Thyroid gland (tissue), 4 donors: Measurements from ENCODE around the gene GLRA2. TPM values are rescaled to one million over a fixed set of nuclear protein-coding genes. Genes with fewer than 3 reads are reported as not detected.

ENCODE experiments used
- DNase-seq, 2 donors: peaks; one replicate each; pipeline ENCODE4 v3.0.0-alpha.2; 2019
- H3K27ac ChIP-seq, 3 donors: fragments of 200-600 bp; sonication (generic); 1 replicate in 2 of 3; 2 replicates in 1 of 3; pipeline ENCODE4 v1.5.1; 2016 to 2019; ENCODE audit warnings: mild to moderate bottlenecking in 1 of 3, moderate library complexity in 1 of 3
- H3K27me3 ChIP-seq: fragments of 200-600 bp; sonication (generic); one replicate; pipeline ENCODE4 v1.5.1; 2019
- H3K36me3 ChIP-seq, 2 donors: fragments of 200-600 bp; sonication (generic); one replicate each; pipeline ENCODE4 v1.5.1; 2016 to 2019
- H3K4me1 ChIP-seq, 2 donors: fragments of 200-600 bp; sonication (generic); one replicate each; pipeline ENCODE4 v1.5.1; 2017 to 2019
- H3K4me3 ChIP-seq, 3 donors: fragments of 200-600 bp; sonication (generic); replicated peaks in 1 of 3; 1 replicate in 2 of 3; 2 replicates in 1 of 3; pipeline ENCODE4 v1.5.1; 2016; ENCODE audit warnings: mild to moderate bottlenecking in 1 of 3
- H3K9me3 ChIP-seq: fragments of 200-600 bp; sonication (generic); one replicate; pipeline ENCODE4 v1.5.1; 2017
- POLR2A ChIP-seq, 2 donors: fragments of 450-650 bp; IDR thresholded peaks; one replicate each; pipeline ENCODE4 v1.6.1; 2017; ENCODE audit warnings: antibody characterized with exemption in 2 of 2, mild to moderate bottlenecking in 2 of 2, moderate library complexity in 1 of 2
- WGBS, 2 donors: methylation state at CpG; one replicate each; pipeline ENCODE4 v1.1.5; 2017; 5-methylcytosine and 5-hydroxymethylcytosine counted together
- intact Hi-C: fragments of 100-400 bp; cut with DNase I; formaldehyde crosslinking; loops from one replicate; pipeline ENCODE4 v1.15.1; 2023
- total RNA-seq, 4 donors: library from RNA; depleted of rRNA; stranded (reverse); fragments of >200 nt; gene quantifications; one replicate each; pipeline ENCODE4 v1.2.3, GENCODE V29; 2016
- TF ChIP-seq, protein P1 (sequence below), 6 experiments: fragments of 200-600 bp in 3 of 6; fragments of 450-650 bp in 3 of 6; sonication (generic) in 3 of 6; IDR thresholded peaks; one replicate each; pipeline ENCODE4 v1.5.1; 2016 to 2019; ENCODE audit warnings: antibody characterized with exemption in 6 of 6, mild to moderate bottlenecking in 2 of 6, inconsistent platforms in 1 of 6, moderate library complexity in 1 of 6

GLRA2 gene
- total RNA-seq, 4 donors from 2014 or later, result not detected

DNA sequence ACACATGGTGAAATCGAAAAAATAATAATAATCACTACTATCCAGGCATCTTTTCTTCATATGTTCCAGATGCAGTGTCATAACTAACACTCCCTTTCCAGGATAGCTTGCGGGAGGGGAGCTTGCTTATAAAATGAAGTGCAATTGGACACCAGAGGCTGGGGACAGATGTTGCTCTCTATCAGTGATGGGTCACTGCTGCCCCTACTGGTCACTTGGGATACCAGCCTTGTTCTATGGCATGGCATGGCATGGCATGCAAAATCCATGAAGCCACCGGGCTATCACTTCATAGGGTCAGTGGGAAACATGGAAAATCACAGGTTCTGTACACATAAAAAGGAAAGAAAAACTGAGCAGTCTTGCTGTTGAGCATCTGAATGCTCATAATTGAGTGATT lies 168.1 kb downstream of the GLRA2 start:
- Histone ChIP-seq H3K9me3 (no peaks in the 10 kb centered on the region), H3K4me3 (no peak overlapping the region), H3K4me1 (no peaks in the 10 kb centered on the region), H3K36me3 (no peaks in the 10 kb centered on the region), H3K27me3 (no peaks in the 10 kb centered on the region), H3K27ac (no peak overlapping the region)
- TF ChIP-seq, protein P1, sequence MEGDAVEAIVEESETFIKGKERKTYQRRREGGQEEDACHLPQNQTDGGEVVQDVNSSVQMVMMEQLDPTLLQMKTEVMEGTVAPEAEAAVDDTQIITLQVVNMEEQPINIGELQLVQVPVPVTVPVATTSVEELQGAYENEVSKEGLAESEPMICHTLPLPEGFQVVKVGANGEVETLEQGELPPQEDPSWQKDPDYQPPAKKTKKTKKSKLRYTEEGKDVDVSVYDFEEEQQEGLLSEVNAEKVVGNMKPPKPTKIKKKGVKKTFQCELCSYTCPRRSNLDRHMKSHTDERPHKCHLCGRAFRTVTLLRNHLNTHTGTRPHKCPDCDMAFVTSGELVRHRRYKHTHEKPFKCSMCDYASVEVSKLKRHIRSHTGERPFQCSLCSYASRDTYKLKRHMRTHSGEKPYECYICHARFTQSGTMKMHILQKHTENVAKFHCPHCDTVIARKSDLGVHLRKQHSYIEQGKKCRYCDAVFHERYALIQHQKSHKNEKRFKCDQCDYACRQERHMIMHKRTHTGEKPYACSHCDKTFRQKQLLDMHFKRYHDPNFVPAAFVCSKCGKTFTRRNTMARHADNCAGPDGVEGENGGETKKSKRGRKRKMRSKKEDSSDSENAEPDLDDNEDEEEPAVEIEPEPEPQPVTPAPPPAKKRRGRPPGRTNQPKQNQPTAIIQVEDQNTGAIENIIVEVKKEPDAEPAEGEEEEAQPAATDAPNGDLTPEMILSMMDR (IDR thresholded peaks at IDR 0.05), result peak in 1 of 6 experiments; percentile 46
- TF ChIP-seq POLR2A (IDR thresholded peaks at IDR 0.05), result no peak
- 80 to 81% methylated on average over 3 of the region's 3 CpGs for WGBS, 2 donors
- DNase-seq, result peak; percentile 18 to 30
- intact Hi-C loops, result no loop called here

DNA sequence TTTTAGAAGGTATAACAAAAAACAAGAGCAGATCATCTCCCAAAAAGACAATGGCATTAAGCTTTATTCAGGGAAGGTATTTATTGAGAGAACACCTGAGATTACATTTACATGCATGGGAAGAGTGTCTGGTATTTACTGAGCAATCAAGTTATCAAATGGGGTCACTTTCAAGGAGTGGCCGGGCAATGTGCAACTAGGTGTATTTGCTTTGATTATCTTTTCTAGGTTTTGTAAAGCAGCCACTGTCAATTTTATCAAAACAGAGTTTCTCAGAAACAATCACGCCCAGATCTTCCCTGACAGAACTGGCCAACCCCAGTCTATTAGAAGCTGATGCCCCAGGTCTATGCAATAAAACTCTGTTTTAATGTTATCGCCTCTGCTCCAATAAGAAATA lies 169.5 kb downstream of the GLRA2 start:
- Histone ChIP-seq H3K36me3 (no peaks in the 10 kb centered on the region), H3K4me3 (no peak overlapping the region), H3K9me3 (no peaks in the 10 kb centered on the region), H3K27ac (no peak overlapping the region), H3K4me1 (no peaks in the 10 kb centered on the region), H3K27me3 (no peaks in the 10 kb centered on the region)
- intact Hi-C loops, result no loop called here
- WGBS, 2 donors, result 97 to 99% methylated on average over 3 of the region's 3 CpGs
- TF ChIP-seq, protein P1 (IDR thresholded peaks at IDR 0.05), result no peak
- no peak for TF ChIP-seq POLR2A (IDR thresholded peaks at IDR 0.05)
- DNase-seq, result no peak

DNA sequence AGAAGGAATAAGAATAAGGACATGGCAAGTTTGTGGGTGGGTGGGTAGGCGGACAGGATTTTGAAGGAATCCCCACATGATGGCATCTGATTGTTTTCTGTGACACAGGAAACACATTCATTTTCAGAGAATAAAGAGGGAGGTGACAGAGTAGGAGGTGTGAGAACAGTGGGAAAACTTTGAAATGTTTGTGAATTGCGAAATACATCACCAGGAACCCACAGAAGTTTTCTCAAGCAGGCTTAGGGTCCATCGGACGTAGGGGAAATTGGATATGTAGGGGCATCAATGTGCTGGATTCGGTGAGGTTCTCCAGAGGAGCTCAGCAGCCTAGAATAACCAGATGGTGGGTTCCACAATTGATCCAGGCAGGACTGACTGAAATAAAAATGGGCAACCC lies 171.6 kb downstream of the GLRA2 start:
- no peak overlapping the region for H3K4me3 ChIP-seq
- H3K27me3 ChIP-seq, result no peaks in the 10 kb centered on the region
- H3K4me1 ChIP-seq, result no peaks in the 10 kb centered on the region
- H3K9me3 ChIP-seq, result no peaks in the 10 kb centered on the region
- DNase-seq, result no peak
- H3K27ac ChIP-seq, result no peak overlapping the region
- intact Hi-C loops, result no loop called here
- TF ChIP-seq POLR2A (IDR thresholded peaks at IDR 0.05), result no peak
- TF ChIP-seq, protein P1 (IDR thresholded peaks at IDR 0.05), result no peak
- WGBS, 2 donors, result 87 to 89% methylated on average over 5 of the region's 5 CpGs
- H3K36me3 ChIP-seq, result no peaks in the 10 kb centered on the region

GRCh38 chrX:14702145-14702544 lies 172.8 kb downstream of the GLRA2 start:
- H3K9me3 ChIP-seq, result no peaks in the 10 kb centered on the region
- no peak overlapping the region for H3K27ac ChIP-seq
- TF ChIP-seq, protein P1 (IDR thresholded peaks at IDR 0.05), result no peak
- no peak for TF ChIP-seq POLR2A (IDR thresholded peaks at IDR 0.05)
- H3K36me3 ChIP-seq, result no peaks in the 10 kb centered on the region
- H3K27me3 ChIP-seq, result no peaks in the 10 kb centered on the region
- no peak overlapping the region for H3K4me3 ChIP-seq
- DNase-seq, result no peak
- intact Hi-C loops, result no loop called here
- H3K4me1 ChIP-seq, result no peaks in the 10 kb centered on the region

DNA sequence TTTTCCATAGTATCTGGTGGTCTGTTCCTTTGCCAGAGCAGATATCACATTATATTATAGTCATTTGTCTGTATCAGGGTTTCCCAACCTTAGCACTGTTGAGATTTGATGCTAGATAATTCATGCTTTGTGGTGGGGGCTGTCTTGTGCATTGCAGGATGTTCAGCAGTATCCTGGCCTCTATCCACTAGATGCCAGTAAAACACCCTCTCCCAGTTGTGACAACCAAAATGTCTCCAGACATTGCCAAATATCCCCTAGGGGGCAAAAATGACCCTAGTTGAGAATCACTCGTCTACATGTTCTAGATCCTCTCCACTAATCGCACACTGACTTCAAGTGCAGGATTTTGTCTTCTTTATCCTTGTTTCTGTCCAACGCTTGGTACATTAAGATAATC lies 182.8 kb downstream of the GLRA2 start:
- Histone ChIP-seq H3K4me1 (no peaks in the 10 kb centered on the region), H3K27ac (no peak overlapping the region), H3K9me3 (no peaks in the 10 kb centered on the region), H3K36me3 (no peaks in the 10 kb centered on the region), H3K4me3 (no peak overlapping the region), H3K27me3 (peaks cover 2% of the 10 kb centered on the region)
- TF ChIP-seq, protein P1 (IDR thresholded peaks at IDR 0.05), result no peak
- no peak for TF ChIP-seq POLR2A (IDR thresholded peaks at IDR 0.05)
- 93 to 96% methylated on average over 3 of the region's 3 CpGs for WGBS, 2 donors
- intact Hi-C loops, result no loop called here
- no peak for DNase-seq
